SK-N-SH (cell line): ENCODE measurements around the gene PEX26.

ENCODE experiments used
- GABPA ChIP-seq: IDR thresholded peaks from 2 replicates; pipeline ENCODE4 v1.4.0; 2012; ENCODE audit warnings: low read depth, mild to moderate bottlenecking
- POLR2AphosphoS5 ChIP-seq: IDR thresholded peaks from 2 replicates; pipeline ENCODE4 v1.6.1; 2012; ENCODE audit warnings: low read depth, low read length
- TF ChIP-seq, protein P1 (sequence below): fragments of 200-600 bp; sonication (generic); IDR thresholded peaks from 2 replicates; pipeline ENCODE4 v1.6.1; 2017; ENCODE audit warnings: antibody characterized with exemption, mild to moderate bottlenecking, moderate library complexity

DNA sequence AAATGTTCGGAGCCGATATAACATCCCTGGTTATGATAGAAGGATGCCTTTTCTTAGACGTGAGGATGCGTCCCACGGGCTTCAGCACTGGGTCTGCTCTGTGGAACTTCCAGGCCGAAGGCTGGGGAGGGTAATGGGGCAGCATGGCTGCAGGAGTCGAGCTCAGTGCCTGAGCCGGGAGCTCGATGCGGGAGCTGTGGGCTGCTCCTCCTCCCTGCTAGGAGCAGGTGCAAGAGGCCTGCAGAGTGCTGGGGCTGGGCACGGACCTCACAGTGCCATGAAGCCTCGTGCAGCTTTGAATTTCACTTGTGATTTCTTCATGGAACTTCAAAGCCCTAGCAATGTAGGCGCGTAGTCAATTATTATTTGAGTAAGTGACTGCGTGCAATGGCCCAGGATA, 38.8 kb downstream of the PEX26 start:
- TF ChIP-seq, protein P1, sequence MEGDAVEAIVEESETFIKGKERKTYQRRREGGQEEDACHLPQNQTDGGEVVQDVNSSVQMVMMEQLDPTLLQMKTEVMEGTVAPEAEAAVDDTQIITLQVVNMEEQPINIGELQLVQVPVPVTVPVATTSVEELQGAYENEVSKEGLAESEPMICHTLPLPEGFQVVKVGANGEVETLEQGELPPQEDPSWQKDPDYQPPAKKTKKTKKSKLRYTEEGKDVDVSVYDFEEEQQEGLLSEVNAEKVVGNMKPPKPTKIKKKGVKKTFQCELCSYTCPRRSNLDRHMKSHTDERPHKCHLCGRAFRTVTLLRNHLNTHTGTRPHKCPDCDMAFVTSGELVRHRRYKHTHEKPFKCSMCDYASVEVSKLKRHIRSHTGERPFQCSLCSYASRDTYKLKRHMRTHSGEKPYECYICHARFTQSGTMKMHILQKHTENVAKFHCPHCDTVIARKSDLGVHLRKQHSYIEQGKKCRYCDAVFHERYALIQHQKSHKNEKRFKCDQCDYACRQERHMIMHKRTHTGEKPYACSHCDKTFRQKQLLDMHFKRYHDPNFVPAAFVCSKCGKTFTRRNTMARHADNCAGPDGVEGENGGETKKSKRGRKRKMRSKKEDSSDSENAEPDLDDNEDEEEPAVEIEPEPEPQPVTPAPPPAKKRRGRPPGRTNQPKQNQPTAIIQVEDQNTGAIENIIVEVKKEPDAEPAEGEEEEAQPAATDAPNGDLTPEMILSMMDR: no peak
- TF ChIP-seq GABPA: no peak
- no peak for TF ChIP-seq POLR2AphosphoS5
